Measurements from ENCODE around the gene COLEC12. TPM values are rescaled to one million over a fixed set of nuclear protein-coding genes. Genes with fewer than 3 reads are reported as not detected.

The COLEC12 gene
- total and polyA plus RNA-seq, 2 donors (not counting 3 experiments of a cell fraction or from before 2014, with no cell fraction given), result 8.0 to 17.1 TPM

GRCh38 chr18:386994-387393 is 113.5 kb downstream of the COLEC12 start:
- FAIRE-seq (no peak), DNase-seq (ENCODE audit: low read depth, low spot score) (no peak)
- Histone ChIP-seq H3K4me2 (ENCODE audit: insufficient read depth, low read length) (no peak overlapping the region), H3K27me3 (ENCODE audit: control insufficient read depth in 2 of 2, insufficient read depth in 2 of 2, low read length in 2 of 2) (peaks cover 0 to 2% of the 10 kb centered on the region in 2 experiments), H3K9me3 (replicated peaks; ENCODE audit: control insufficient read depth, insufficient read depth, low read length) (no peaks in the 10 kb centered on the region), H2AFZ (ENCODE audit: low read depth, low read length) (no peak overlapping the region), H3K36me3 (ENCODE audit: control insufficient read depth in 2 of 2, extremely low read depth in 1 of 2, insufficient read depth in 2 of 2, low read length in 2 of 2) (no peaks in the 10 kb centered on the region), H3K79me2 (ENCODE audit: control insufficient read depth, insufficient read depth, low read length) (no peaks in the 10 kb centered on the region), H3K9ac (replicated peaks; ENCODE audit: extremely low read depth, insufficient read depth, low read length) (no peak overlapping the region), H4K20me1 (replicated peaks; ENCODE audit: control insufficient read depth, extremely low read depth, insufficient read depth, low read length) (no peaks in the 10 kb centered on the region), H3K4me1 (ENCODE audit: control insufficient read depth, extremely low read depth, insufficient read depth, low read length) (no peaks in the 10 kb centered on the region), H3K4me3 (replicated peaks in 1 of 3; ENCODE audit: insufficient read depth in 1 of 3, low read depth in 1 of 3, low read length in 3 of 3) (no peak overlapping the region), H3K9me1 (replicated peaks; ENCODE audit: control insufficient read depth, extremely low read depth, insufficient read depth, low read length) (no peaks in the 10 kb centered on the region), H3K27ac (ENCODE audit: insufficient read depth, low read depth, low read length) (no peak overlapping the region)
- TF ChIP-seq MYC (IDR thresholded peaks at IDR 0.05; ENCODE audit: low read depth, low read length) (no peak), EZH2 (IDR thresholded peaks at IDR 0.05; ENCODE audit: borderline replicate concordance, low read depth, low read length, severe bottlenecking) (no peak), MAX (IDR thresholded peaks at IDR 0.05; ENCODE audit: insufficient read depth, insufficient read length) (no peak)
- POLR2A ChIA-PET, result no interaction called here
- intact Hi-C loops (cut with micrococcal nuclease) (no loop called here), dilution Hi-C loops (cut with MboI; ENCODE audit: extremely low pct_ligation_motif_present, low sequenced_read_pairs) (no loop called here)
- BruUV-seq (replicated peaks), result no TSS peak
- CTCF ChIA-PET, result interaction anchor here (1.1 kb wide), 1 partner anchor 37 kb away, joined by 3 read pairs; no protein-coding TSS in a partner anchor

DNA sequence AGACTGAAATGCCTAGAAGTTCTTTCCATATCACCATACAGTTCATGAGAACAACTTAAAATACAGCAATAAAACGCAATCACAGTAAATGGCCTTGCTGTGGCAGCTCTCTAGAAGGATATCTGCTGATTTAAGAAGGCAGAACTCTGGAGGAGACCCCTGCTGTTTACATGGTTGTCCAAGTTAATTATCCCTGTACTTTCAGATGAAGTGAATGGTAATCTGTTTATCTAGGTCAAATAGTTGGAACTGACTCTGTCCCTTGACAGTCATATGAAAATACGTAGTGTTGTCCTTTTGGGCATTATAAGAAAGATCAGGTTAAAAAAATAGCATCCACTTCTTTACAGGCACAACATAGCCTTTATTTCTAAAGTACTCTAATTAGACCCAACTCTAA is 115.6 kb downstream of the COLEC12 start:
- H3K9me1 ChIP-seq (replicated peaks; ENCODE audit: control insufficient read depth, extremely low read depth, insufficient read depth, low read length), result no peaks in the 10 kb centered on the region
- no peaks in the 10 kb centered on the region for H3K36me3 ChIP-seq (ENCODE audit: control insufficient read depth in 2 of 2, extremely low read depth in 1 of 2, insufficient read depth in 2 of 2, low read length in 2 of 2)
- H3K4me3 ChIP-seq (replicated peaks in 1 of 3; ENCODE audit: insufficient read depth in 1 of 3, low read depth in 1 of 3, low read length in 3 of 3), result no peak overlapping the region
- POLR2A ChIA-PET, result no interaction called here
- CTCF ChIA-PET, result no interaction called here
- no peaks in the 10 kb centered on the region for H3K4me1 ChIP-seq (ENCODE audit: control insufficient read depth, extremely low read depth, insufficient read depth, low read length)
- no TSS peak for BruUV-seq (replicated peaks)
- no peak overlapping the region for H2AFZ ChIP-seq (ENCODE audit: low read depth, low read length)
- H3K79me2 ChIP-seq (ENCODE audit: control insufficient read depth, insufficient read depth, low read length), result no peaks in the 10 kb centered on the region
- FAIRE-seq (no peak), DNase-seq (ENCODE audit: low read depth, low spot score) (no peak)
- H3K27me3 ChIP-seq (ENCODE audit: control insufficient read depth in 2 of 2, insufficient read depth in 2 of 2, low read length in 2 of 2), result peaks cover 0 to 2% of the 10 kb centered on the region in 2 experiments
- no peak overlapping the region for H3K27ac ChIP-seq (ENCODE audit: insufficient read depth, low read depth, low read length)
- H3K4me2 ChIP-seq (ENCODE audit: insufficient read depth, low read length), result no peak overlapping the region
- no peak overlapping the region for H3K9ac ChIP-seq (replicated peaks; ENCODE audit: extremely low read depth, insufficient read depth, low read length)
- H3K9me3 ChIP-seq (replicated peaks; ENCODE audit: control insufficient read depth, insufficient read depth, low read length), result no peaks in the 10 kb centered on the region
- intact Hi-C loops (cut with micrococcal nuclease), result no loop called here
- dilution Hi-C loops (cut with MboI; ENCODE audit: extremely low pct_ligation_motif_present, low sequenced_read_pairs), result no loop called here
- H4K20me1 ChIP-seq (replicated peaks; ENCODE audit: control insufficient read depth, extremely low read depth, insufficient read depth, low read length), result no peaks in the 10 kb centered on the region
- TF ChIP-seq EZH2 (IDR thresholded peaks at IDR 0.05; ENCODE audit: borderline replicate concordance, low read depth, low read length, severe bottlenecking), result no peak
- TF ChIP-seq FOS (IDR thresholded peaks at IDR 0.05; ENCODE audit: borderline replicate concordance, insufficient read depth, low read length), result no peak
- TF ChIP-seq MYC (IDR thresholded peaks at IDR 0.05; ENCODE audit: low read depth, low read length), result no peak
- no peak for TF ChIP-seq POLR2AphosphoS5 (IDR thresholded peaks at IDR 0.05; ENCODE audit: insufficient read depth, low read depth, low read length)
- TF ChIP-seq GATA2 (IDR thresholded peaks at IDR 0.05; ENCODE audit: insufficient read depth, insufficient read length, low read depth, low read length), result no peak
- no peak for TF ChIP-seq JUN (IDR thresholded peaks at IDR 0.05; ENCODE audit: borderline replicate concordance, insufficient read depth, insufficient read length, low read depth)
- TF ChIP-seq MAX (IDR thresholded peaks at IDR 0.05; ENCODE audit: insufficient read depth, insufficient read length), result no peak
- TF ChIP-seq POLR2A (IDR thresholded peaks at IDR 0.05; ENCODE audit: low read depth, low read length), result no peak
- no peak for TF ChIP-seq CTCF (IDR thresholded peaks at IDR 0.05; ENCODE audit: extremely low read depth in 1 of 2, insufficient read depth in 1 of 2, low read depth in 1 of 2, low read length in 2 of 2)
